ENCODE results near the gene FHL1.

FHL1 gene

GRCh38 chrX:136183917-136184316 is 36.6 kb downstream of the FHL1 start:
- Histone ChIP-seq H3K27me3 (ENCODE audit: control insufficient read depth, insufficient read depth, low read length) (no peaks in the 10 kb centered on the region), H3K27ac (ENCODE audit: low read length) (no peak overlapping the region), H3K4me1 (ENCODE audit: control insufficient read depth, insufficient read depth, low read length) (no peaks in the 10 kb centered on the region), H3K9me3 (ENCODE audit: control insufficient read depth, insufficient read depth, low read length) (no peaks in the 10 kb centered on the region), H3K4me3 (ENCODE audit: low read length) (no peak overlapping the region), H3K36me3 (ENCODE audit: control insufficient read depth, insufficient read depth, low read length) (no peaks in the 10 kb centered on the region)
- WGBS (ENCODE audit: insufficient coverage, insufficient read length) = no CpG with 5 or more reads among the region's 1 CpG
- DNase-seq (ENCODE audit: low read depth, low spot score) = no peak

GRCh38 chrX:136185401-136186022 is 38.2 kb downstream of the FHL1 start:
- H3K27ac ChIP-seq (ENCODE audit: low read length) = no peak overlapping the region
- no CpG with 5 or more reads among the region's 8 CpGs for WGBS (ENCODE audit: insufficient coverage, insufficient read length)
- DNase-seq (ENCODE audit: low read depth, low spot score) = no peak
- H3K9me3 ChIP-seq (ENCODE audit: control insufficient read depth, insufficient read depth, low read length) = no peaks in the 10 kb centered on the region
- no peak overlapping the region for H3K4me3 ChIP-seq (ENCODE audit: low read length)
- no peaks in the 10 kb centered on the region for H3K36me3 ChIP-seq (ENCODE audit: control insufficient read depth, insufficient read depth, low read length)
- no peaks in the 10 kb centered on the region for H3K27me3 ChIP-seq (ENCODE audit: control insufficient read depth, insufficient read depth, low read length)
- H3K4me1 ChIP-seq (ENCODE audit: control insufficient read depth, insufficient read depth, low read length) = no peaks in the 10 kb centered on the region

GRCh38 chrX:136186023-136186413 is 38.7 kb downstream of the FHL1 start:
- no peak for DNase-seq (ENCODE audit: low read depth, low spot score)
- Histone ChIP-seq H3K27me3 (ENCODE audit: control insufficient read depth, insufficient read depth, low read length) (no peaks in the 10 kb centered on the region), H3K9me3 (ENCODE audit: control insufficient read depth, insufficient read depth, low read length) (no peaks in the 10 kb centered on the region), H3K27ac (ENCODE audit: low read length) (no peak overlapping the region), H3K36me3 (ENCODE audit: control insufficient read depth, insufficient read depth, low read length) (no peaks in the 10 kb centered on the region), H3K4me1 (ENCODE audit: control insufficient read depth, insufficient read depth, low read length) (no peaks in the 10 kb centered on the region), H3K4me3 (ENCODE audit: low read length) (no peak overlapping the region)
- WGBS (ENCODE audit: insufficient coverage, insufficient read length) = no CpG with 5 or more reads among the region's 3 CpGs

- Histone ChIP-seq H3K4me1 (ENCODE audit: control insufficient read depth, insufficient read depth, low read length) (no peaks in the 10 kb centered on the region), H3K4me3 (ENCODE audit: low read length) (no peak overlapping the region), H3K27me3 (ENCODE audit: control insufficient read depth, insufficient read depth, low read length) (no peaks in the 10 kb centered on the region), H3K36me3 (ENCODE audit: control insufficient read depth, insufficient read depth, low read length) (no peaks in the 10 kb centered on the region), H3K27ac (ENCODE audit: low read length) (no peak overlapping the region), H3K9me3 (ENCODE audit: control insufficient read depth, insufficient read depth, low read length) (no peaks in the 10 kb centered on the region)
- WGBS (ENCODE audit: insufficient coverage, insufficient read length) = no CpG with 5 or more reads among the region's 2 CpGs
- no peak for DNase-seq (ENCODE audit: low read depth, low spot score)
Observed at GRCh38 chrX:136189222-136189621, 41.9 kb downstream of the FHL1 start.

- no CpG with 5 or more reads among the region's 10 CpGs for WGBS (ENCODE audit: insufficient coverage, insufficient read length)
- H3K36me3 ChIP-seq (ENCODE audit: control insufficient read depth, insufficient read depth, low read length) = no peaks in the 10 kb centered on the region
- H3K27ac ChIP-seq (ENCODE audit: low read length) = no peak overlapping the region
- no peak for DNase-seq (ENCODE audit: low read depth, low spot score)
- no peaks in the 10 kb centered on the region for H3K27me3 ChIP-seq (ENCODE audit: control insufficient read depth, insufficient read depth, low read length)
- no peaks in the 10 kb centered on the region for H3K4me1 ChIP-seq (ENCODE audit: control insufficient read depth, insufficient read depth, low read length)
- H3K4me3 ChIP-seq (ENCODE audit: low read length) = no peak overlapping the region
- H3K9me3 ChIP-seq (ENCODE audit: control insufficient read depth, insufficient read depth, low read length) = no peaks in the 10 kb centered on the region
Observed at GRCh38 chrX:136190038-136190713, 42.8 kb downstream of the FHL1 start.

GRCh38 chrX:136191171-136191570 is 43.8 kb downstream of the FHL1 start:
- H3K27ac ChIP-seq (ENCODE audit: low read length) = no peak overlapping the region
- no peak for DNase-seq (ENCODE audit: low read depth, low spot score)
- WGBS (ENCODE audit: insufficient coverage, insufficient read length) = no CpG with 5 or more reads among the region's 6 CpGs
- no peaks in the 10 kb centered on the region for H3K9me3 ChIP-seq (ENCODE audit: control insufficient read depth, insufficient read depth, low read length)
- no peak overlapping the region for H3K4me3 ChIP-seq (ENCODE audit: low read length)
- no peaks in the 10 kb centered on the region for H3K4me1 ChIP-seq (ENCODE audit: control insufficient read depth, insufficient read depth, low read length)
- no peaks in the 10 kb centered on the region for H3K27me3 ChIP-seq (ENCODE audit: control insufficient read depth, insufficient read depth, low read length)
- no peaks in the 10 kb centered on the region for H3K36me3 ChIP-seq (ENCODE audit: control insufficient read depth, insufficient read depth, low read length)

GRCh38 chrX:136192135-136192534 is 44.8 kb downstream of the FHL1 start:
- Histone ChIP-seq H3K9me3 (ENCODE audit: control insufficient read depth, insufficient read depth, low read length) (no peaks in the 10 kb centered on the region), H3K36me3 (ENCODE audit: control insufficient read depth, insufficient read depth, low read length) (no peaks in the 10 kb centered on the region), H3K27me3 (ENCODE audit: control insufficient read depth, insufficient read depth, low read length) (no peaks in the 10 kb centered on the region), H3K4me3 (ENCODE audit: low read length) (no peak overlapping the region), H3K27ac (ENCODE audit: low read length) (no peak overlapping the region), H3K4me1 (ENCODE audit: control insufficient read depth, insufficient read depth, low read length) (no peaks in the 10 kb centered on the region)
- WGBS (ENCODE audit: insufficient coverage, insufficient read length) = no CpG with 5 or more reads among the region's 2 CpGs
- DNase-seq (ENCODE audit: low read depth, low spot score) = no peak

GRCh38 chrX:136192839-136193414 is 45.6 kb downstream of the FHL1 start:
- H3K27ac ChIP-seq (ENCODE audit: low read length) = no peak overlapping the region
- H3K36me3 ChIP-seq (ENCODE audit: control insufficient read depth, insufficient read depth, low read length) = no peaks in the 10 kb centered on the region
- H3K4me1 ChIP-seq (ENCODE audit: control insufficient read depth, insufficient read depth, low read length) = no peaks in the 10 kb centered on the region
- DNase-seq (ENCODE audit: low read depth, low spot score) = no peak
- no peaks in the 10 kb centered on the region for H3K27me3 ChIP-seq (ENCODE audit: control insufficient read depth, insufficient read depth, low read length)
- H3K4me3 ChIP-seq (ENCODE audit: low read length) = no peak overlapping the region
- no CpG with 5 or more reads among the region's 3 CpGs for WGBS (ENCODE audit: insufficient coverage, insufficient read length)
- H3K9me3 ChIP-seq (ENCODE audit: control insufficient read depth, insufficient read depth, low read length) = no peaks in the 10 kb centered on the region

GRCh38 chrX:136193771-136194170 is 46.4 kb downstream of the FHL1 start:
- no peaks in the 10 kb centered on the region for H3K4me1 ChIP-seq (ENCODE audit: control insufficient read depth, insufficient read depth, low read length)
- no peaks in the 10 kb centered on the region for H3K27me3 ChIP-seq (ENCODE audit: control insufficient read depth, insufficient read depth, low read length)
- no peak for DNase-seq (ENCODE audit: low read depth, low spot score)
- no peak overlapping the region for H3K4me3 ChIP-seq (ENCODE audit: low read length)
- WGBS (ENCODE audit: insufficient coverage, insufficient read length) = no CpG with 5 or more reads among the region's 4 CpGs
- no peak overlapping the region for H3K27ac ChIP-seq (ENCODE audit: low read length)
- no peaks in the 10 kb centered on the region for H3K36me3 ChIP-seq (ENCODE audit: control insufficient read depth, insufficient read depth, low read length)
- no peaks in the 10 kb centered on the region for H3K9me3 ChIP-seq (ENCODE audit: control insufficient read depth, insufficient read depth, low read length)

- DNase-seq (ENCODE audit: low read depth, low spot score) = no peak
- H3K9me3 ChIP-seq (ENCODE audit: control insufficient read depth, insufficient read depth, low read length) = no peaks in the 10 kb centered on the region
- H3K4me1 ChIP-seq (ENCODE audit: control insufficient read depth, insufficient read depth, low read length) = no peaks in the 10 kb centered on the region
- H3K27ac ChIP-seq (ENCODE audit: low read length) = no peak overlapping the region
- H3K4me3 ChIP-seq (ENCODE audit: low read length) = no peak overlapping the region
- H3K36me3 ChIP-seq (ENCODE audit: control insufficient read depth, insufficient read depth, low read length) = no peaks in the 10 kb centered on the region
- no peaks in the 10 kb centered on the region for H3K27me3 ChIP-seq (ENCODE audit: control insufficient read depth, insufficient read depth, low read length)
- WGBS (ENCODE audit: insufficient coverage, insufficient read length) = no CpG with 5 or more reads among the region's 2 CpGs
Observed at GRCh38 chrX:136194536-136194935, 47.2 kb downstream of the FHL1 start.

GRCh38 chrX:136195247-136195646 is 47.9 kb downstream of the FHL1 start:
- Histone ChIP-seq H3K9me3 (ENCODE audit: control insufficient read depth, insufficient read depth, low read length) (no peaks in the 10 kb centered on the region), H3K27ac (ENCODE audit: low read length) (no peak overlapping the region), H3K36me3 (ENCODE audit: control insufficient read depth, insufficient read depth, low read length) (no peaks in the 10 kb centered on the region), H3K27me3 (ENCODE audit: control insufficient read depth, insufficient read depth, low read length) (no peaks in the 10 kb centered on the region), H3K4me1 (ENCODE audit: control insufficient read depth, insufficient read depth, low read length) (no peaks in the 10 kb centered on the region), H3K4me3 (ENCODE audit: low read length) (no peak overlapping the region)
- no CpG with 5 or more reads among the region's 4 CpGs for WGBS (ENCODE audit: insufficient coverage, insufficient read length)
- no peak for DNase-seq (ENCODE audit: low read depth, low spot score)

Data from iPS DF 6.9 (cell line).